Liver (tissue), 9 donors: ENCODE measurements around the gene SEMA3E. TPM values are rescaled to one million over a fixed set of nuclear protein-coding genes. Genes with fewer than 3 reads are reported as not detected.
"Not testable (repeated sequence)": the region's sequence is repeated elsewhere in the genome, so short reads cannot be mapped to it uniquely, and the experiment has no call there.

Experiments
- DNase-seq: peaks from one replicate; pipeline ENCODE4 v3.0.0-alpha.2; 2017; ENCODE audit warnings: low spot score
- H3K27ac ChIP-seq, 2 donors: one replicate each; pipeline ENCODE4 v1.7.0; 2013; ENCODE audit warnings: inconsistent platforms in 2 of 2, low read length in 2 of 2, control low read depth in 1 of 2, low read depth in 1 of 2, mild to moderate bottlenecking in 1 of 2
- H3K27me3 ChIP-seq, 4 donors: one replicate each; pipeline versions ENCODE4 v1.6.1 to v1.7.0; 2013; ENCODE audit warnings: low read length in 3 of 4, inconsistent platforms in 1 of 4, mild to moderate bottlenecking in 1 of 4, moderate library complexity in 1 of 4; ENCODE audit not compliant: control insufficient read depth in 4 of 4, insufficient read depth in 4 of 4
- H3K36me3 ChIP-seq, 4 donors: one replicate each; pipeline versions ENCODE4 v1.6.1 to v1.7.0; 2013; ENCODE audit warnings: low read length in 3 of 4, mild to moderate bottlenecking in 3 of 4, low read depth in 1 of 4, moderate library complexity in 1 of 4; ENCODE audit not compliant: control insufficient read depth in 4 of 4, insufficient read depth in 3 of 4
- H3K4me1 ChIP-seq, 4 donors: one replicate each; pipeline versions ENCODE4 v1.6.1 to v1.7.0; 2013; ENCODE audit warnings: low read length in 3 of 4, mild to moderate bottlenecking in 3 of 4, moderate library complexity in 1 of 4; ENCODE audit not compliant: control insufficient read depth in 4 of 4, insufficient read depth in 4 of 4
- H3K4me3 ChIP-seq, 3 donors: one replicate each; pipeline versions ENCODE4 v1.6.1 to v1.7.0; 2013; ENCODE audit warnings: low read length in 3 of 3, control low read depth in 1 of 3, low read depth in 1 of 3, mild to moderate bottlenecking in 1 of 3
- H3K9ac ChIP-seq, 2 donors: one replicate each; pipeline ENCODE4 v1.7.0; 2013; ENCODE audit warnings: low read length in 2 of 2, mild to moderate bottlenecking in 2 of 2, moderate library complexity in 2 of 2, control low read depth in 1 of 2, low read depth in 1 of 2
- H3K9me3 ChIP-seq, 4 donors: one replicate each; pipeline versions ENCODE4 v1.6.1 to v1.7.0; 2013; ENCODE audit warnings: low read length in 3 of 4; ENCODE audit not compliant: control insufficient read depth in 4 of 4
- ATF3 ChIP-seq: IDR thresholded peaks from 2 replicates; pipeline ENCODE4 v1.6.1; 2016; ENCODE audit warnings: antibody characterized with exemption
- CTCF ChIP-seq: fragments of 150-350 bp; IDR thresholded peaks from 2 replicates; pipeline ENCODE4 v1.5.1; 2017; ENCODE audit warnings: improper control_type of control experiment, low read depth, low read length; ENCODE audit not compliant: missing input control
- EGR1 ChIP-seq, 2 donors: IDR thresholded peaks; 2 replicates each; pipeline ENCODE4 v1.6.1; 2016 to 2018; ENCODE audit warnings: antibody characterized with exemption in 2 of 2, low read depth in 2 of 2
- FOXA1 ChIP-seq: IDR thresholded peaks from 2 replicates; pipeline ENCODE4 v1.6.1; 2016; ENCODE audit warnings: antibody characterized with exemption
- GABPA ChIP-seq, 2 donors: IDR thresholded peaks in 1 of 2; conservative IDR thresholded peaks in 1 of 2; 2 replicates each; pipeline ENCODE4 v1.6.1; 2016; ENCODE audit warnings: antibody characterized with exemption in 2 of 2, mild to moderate bottlenecking in 1 of 2, moderate library complexity in 1 of 2
- HNF4A ChIP-seq, 2 donors: conservative IDR thresholded peaks; 2 replicates each; pipeline ENCODE4 v1.6.1; 2016; ENCODE audit warnings: antibody characterized with exemption in 2 of 2, mild to moderate bottlenecking in 2 of 2
- HNF4G ChIP-seq: IDR thresholded peaks from 2 replicates; pipeline ENCODE4 v1.6.1; 2016; ENCODE audit warnings: antibody characterized with exemption
- JUND ChIP-seq, 2 donors: IDR thresholded peaks; 2 replicates each; pipeline ENCODE4 v1.6.1; 2016; ENCODE audit warnings: antibody characterized with exemption in 2 of 2
- NR2F2 ChIP-seq: IDR thresholded peaks from 2 replicates; pipeline ENCODE4 v1.6.1; 2016; ENCODE audit warnings: antibody characterized with exemption
- RAD21 ChIP-seq, 2 donors: IDR thresholded peaks; 2 replicates each; pipeline ENCODE4 v1.6.1; 2016; ENCODE audit warnings: antibody characterized with exemption in 2 of 2, mild to moderate bottlenecking in 2 of 2
- REST ChIP-seq: IDR thresholded peaks from 2 replicates; pipeline ENCODE4 v1.6.1; 2016; ENCODE audit warnings: antibody characterized with exemption, mild to moderate bottlenecking
- RXRA ChIP-seq, 2 donors: IDR thresholded peaks; 2 replicates each; pipeline ENCODE4 v1.6.1; 2017 to 2018; ENCODE audit warnings: antibody characterized with exemption in 2 of 2, mild to moderate bottlenecking in 1 of 2
- SP1 ChIP-seq: IDR thresholded peaks from 2 replicates; pipeline ENCODE4 v1.6.1; 2018; ENCODE audit warnings: antibody characterized with exemption, mild to moderate bottlenecking
- TAF1 ChIP-seq: conservative IDR thresholded peaks from 2 replicates; pipeline ENCODE4 v1.6.1; 2016; ENCODE audit warnings: antibody characterized with exemption, mild to moderate bottlenecking
- YY1 ChIP-seq: IDR thresholded peaks from 2 replicates; pipeline ENCODE4 v1.6.1; 2016; ENCODE audit warnings: antibody characterized with exemption, mild to moderate bottlenecking
- WGBS: extraction: QIAGEN DNeasy Blood & Tissue Kit; methylation state at CpG from one replicate; pipeline ENCODE4 v1.1.7; 2013; 5-methylcytosine and 5-hydroxymethylcytosine counted together
- polyA plus RNA-seq, 2 donors: library from polyadenylated mRNA; stranded (reverse) in 1 of 2; unstranded in 1 of 2; fragments of 200-250 nt in 1 of 2; fragments of >200 nt in 1 of 2; fragmentation: Nextera tagmentation in 1 of 2; extraction: Ambion mirVana in 1 of 2; gene quantifications; one replicate each; pipeline versions ENCODE4 v1.2.1 to v1.2.3, GENCODE V29; 2013 to 2015
- total RNA-seq, 2 donors: library from RNA; depleted of rRNA; stranded (reverse); fragments of >200 nt; gene quantifications; one replicate each; pipeline ENCODE4 v1.2.3, GENCODE V29; 2014
- donor health status: healthy.
- donor health status: healthy.
- donor health status: healthy.
- donor health status: healthy.
- donor health status: healthy.

Gene SEMA3E
- total and polyA plus RNA-seq, 4 donors = 0.20 to 1.2 (median 0.59) TPM; not detected in 1

DNA sequence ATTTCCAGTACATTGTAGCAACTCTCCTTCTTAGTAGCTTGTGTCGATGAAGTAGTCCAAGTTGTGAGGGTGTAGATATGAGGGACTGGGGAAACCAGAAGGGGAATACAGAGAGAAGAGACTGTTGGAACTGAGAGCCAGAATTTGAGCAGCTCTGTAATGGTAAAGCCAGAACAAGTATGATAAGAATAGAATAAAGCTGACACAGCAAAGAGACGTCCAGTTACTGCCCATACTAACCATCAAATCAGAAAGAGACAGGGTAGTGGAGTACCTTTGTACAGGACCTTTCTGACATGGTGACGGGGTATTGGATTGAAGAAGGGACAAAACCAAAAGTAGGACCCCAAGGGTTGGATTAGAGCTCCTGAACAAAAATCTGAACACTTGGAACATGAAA lies 206.0 kb downstream of the SEMA3E start:
- Histone ChIP-seq H3K36me3 (no peaks in the 10 kb centered on the region), H3K27ac (no peak overlapping the region), H3K27me3 (no peaks in the 10 kb centered on the region), H3K9ac (no peak overlapping the region), H3K4me1 (no peaks in the 10 kb centered on the region), H3K9me3 (no peaks in the 10 kb centered on the region), H3K4me3 (no peak overlapping the region)
- no peak for TF ChIP-seq RXRA (IDR thresholded peaks at IDR 0.05)
- TF ChIP-seq TAF1 = no peak
- TF ChIP-seq RAD21 (IDR thresholded peaks at IDR 0.05) = no peak
- 67% methylated on average over 3 of the region's 3 CpGs for WGBS
- no peak for DNase-seq

DNA sequence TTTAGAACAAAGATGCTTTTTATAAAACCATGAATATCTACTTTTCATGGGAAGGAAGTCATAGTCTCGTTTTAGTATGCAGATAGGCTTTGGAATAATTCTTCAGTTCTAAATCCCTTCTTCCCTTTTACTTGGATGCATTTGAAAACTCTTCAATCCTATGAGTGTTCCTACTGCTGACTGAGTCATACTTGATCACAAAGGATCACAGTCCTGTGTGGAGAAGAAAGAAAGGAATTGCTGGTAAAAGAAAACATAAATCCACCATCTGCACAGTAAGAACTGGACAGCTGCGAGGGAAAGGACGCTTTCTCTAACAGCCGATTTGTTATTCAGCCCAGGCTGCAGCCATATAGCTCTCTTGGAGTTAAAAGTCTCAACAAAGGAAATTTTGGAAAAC lies 209.9 kb downstream of the SEMA3E start:
- no peaks in the 10 kb centered on the region for H3K36me3 ChIP-seq
- no peak overlapping the region for H3K9ac ChIP-seq
- no peak for DNase-seq
- H3K4me3 ChIP-seq = no peak overlapping the region
- H3K9me3 ChIP-seq = no peaks in the 10 kb centered on the region
- H3K27me3 ChIP-seq = no peaks in the 10 kb centered on the region
- WGBS = 72% methylated on average over 4 of the region's 4 CpGs
- no peak for TF ChIP-seq SP1
- no peak for TF ChIP-seq EGR1 (IDR thresholded peaks at IDR 0.05; ENCODE audit: low read depth in 2 of 2)
- no peak for TF ChIP-seq REST
- no peak for TF ChIP-seq HNF4G
- no peak for TF ChIP-seq NR2F2
- TF ChIP-seq HNF4A (conservative IDR thresholded peaks at IDR 0.05) = no peak
- TF ChIP-seq ATF3 = no peak
- no peak for TF ChIP-seq TAF1
- no peak for TF ChIP-seq RXRA (IDR thresholded peaks at IDR 0.05)
- no peak for TF ChIP-seq JUND (IDR thresholded peaks at IDR 0.05)
- no peak for TF ChIP-seq GABPA (IDR thresholded peaks at IDR 0.05 in 1 of 2, conservative IDR thresholded peaks at IDR 0.05 in 1 of 2)
- TF ChIP-seq CTCF = no peak
- no peak for TF ChIP-seq YY1
- TF ChIP-seq FOXA1 = no peak
- no peak overlapping the region for H3K27ac ChIP-seq
- H3K4me1 ChIP-seq = no peaks in the 10 kb centered on the region

GRCh38 chr7:83430289-83430688 lies 218.7 kb downstream of the SEMA3E start:
- not testable (repeated sequence) for H3K27me3 ChIP-seq, H3K36me3 ChIP-seq, H3K4me3 ChIP-seq, H3K27ac ChIP-seq, H3K4me1 ChIP-seq, H3K9ac ChIP-seq, H3K9me3 ChIP-seq, DNase-seq
- 84% methylated on average over 5 of the region's 5 CpGs for WGBS
